ENCODE data around the gene FAM72A. TPM values are rescaled to one million over a fixed set of nuclear protein-coding genes. Genes with fewer than 3 reads are reported as not detected.
"Not testable (repeated sequence)": the region's sequence is repeated elsewhere in the genome, so short reads cannot be mapped to it uniquely, and the experiment has no call there.

The FAM72A gene
- total RNA-seq, result 3.2 and 4.3 TPM in 2 replicates
- long read RNA-seq, partial matches to known transcripts, result 0 of 3 reads
- long read RNA-seq, other reads (novel, unspliced or antisense), result 0 of 3 reads

DNA sequence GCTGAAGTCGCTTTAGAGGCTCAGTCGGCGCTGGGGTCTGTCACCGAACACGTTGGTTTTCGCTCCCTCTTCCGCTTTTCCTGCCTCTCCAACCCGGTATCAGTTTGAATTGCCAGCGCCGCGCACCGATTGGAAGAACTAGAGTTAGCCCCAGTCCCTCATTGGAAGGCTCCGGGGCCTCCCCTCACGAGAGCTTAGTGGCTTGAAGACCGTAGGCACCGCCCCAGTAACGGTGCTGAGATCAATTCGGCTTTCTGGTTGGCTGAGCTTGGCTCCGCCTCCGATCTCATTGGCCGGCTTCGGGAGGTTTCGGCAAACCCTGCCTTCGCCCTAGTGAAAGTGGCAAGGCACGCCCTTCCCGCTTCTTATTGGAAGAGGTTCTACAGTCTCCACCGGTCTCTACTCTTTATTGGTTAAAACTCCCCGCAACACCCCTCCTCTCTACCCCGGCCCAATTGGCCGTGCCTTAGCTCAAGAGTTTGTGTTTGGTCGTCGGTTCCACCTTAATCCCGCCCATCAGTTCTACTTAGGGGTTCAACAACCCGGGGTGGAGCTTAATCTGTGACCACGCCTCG lies at the start of gene FAM72A:
Gene FAM72A (minus strand): TSS at position 51 of the 575 bp plus-strand sequence. CDS start 814 bp downstream, outside the sequence.
- not testable (repeated sequence) for H3K4me1 Mint-ChIP-seq (ENCODE audit: low read depth); H3K27ac Mint-ChIP-seq; H3K27me3 Mint-ChIP-seq; H3K9me3 Mint-ChIP-seq (ENCODE audit: low read depth); H3K36me3 Mint-ChIP-seq (ENCODE audit: insufficient read depth)
- H3K4me3 Mint-ChIP-seq (ENCODE audit: low read depth), result peak within 1 kb of the TSS; percentile 72
- peak; percentile 93 for DNase-seq (ENCODE audit: low spot score, unreplicated experiment)

GRCh38 chr1:206250953-206251681 lies 48.5 kb upstream of the FAM72A start:
- not testable (repeated sequence) for H3K27ac Mint-ChIP-seq; DNase-seq (ENCODE audit: low spot score, unreplicated experiment); H3K4me3 Mint-ChIP-seq (ENCODE audit: low read depth); H3K4me1 Mint-ChIP-seq (ENCODE audit: low read depth); H3K36me3 Mint-ChIP-seq (ENCODE audit: insufficient read depth); H3K27me3 Mint-ChIP-seq; H3K9me3 Mint-ChIP-seq (ENCODE audit: low read depth)

DNA sequence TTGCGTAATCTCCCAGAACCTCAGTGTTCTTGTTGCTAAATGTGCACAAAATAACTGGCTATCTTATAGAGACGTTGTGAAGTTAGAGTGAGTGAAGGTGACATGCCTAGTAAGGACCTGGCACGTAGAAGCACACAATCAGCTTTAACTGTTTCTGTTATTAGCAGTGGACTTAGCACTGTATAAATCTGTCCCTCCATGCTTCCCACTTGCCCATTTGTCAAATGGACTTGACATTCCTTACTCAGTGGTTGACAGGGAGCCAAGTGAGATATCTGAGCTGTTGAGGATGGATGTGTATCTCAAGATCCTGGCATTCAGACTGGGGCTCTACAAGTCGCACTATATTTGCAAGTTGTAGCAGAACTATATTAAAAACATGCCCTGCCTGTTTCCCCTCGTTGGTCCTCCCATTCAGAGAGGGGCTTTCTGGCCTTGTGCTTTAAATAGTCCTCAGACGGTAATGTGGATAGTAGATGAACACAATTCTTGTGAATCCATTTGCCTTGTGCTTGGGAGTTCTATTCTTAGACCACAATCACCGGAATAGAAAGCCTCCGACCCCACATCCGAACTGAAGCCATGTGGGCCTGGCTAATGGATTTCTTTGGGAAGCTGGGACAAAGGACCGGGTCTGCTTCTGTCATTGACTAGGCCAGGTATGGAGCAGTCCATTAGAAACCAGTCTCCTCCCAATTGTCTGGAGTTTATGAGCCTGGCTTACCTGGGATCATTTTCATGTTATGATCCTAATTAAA lies 43.7 kb upstream of the FAM72A start:
- H3K4me3 Mint-ChIP-seq (ENCODE audit: low read depth); DNase-seq (ENCODE audit: low spot score, unreplicated experiment); H3K27ac Mint-ChIP-seq; H3K27me3 Mint-ChIP-seq; H3K36me3 Mint-ChIP-seq (ENCODE audit: insufficient read depth); H3K4me1 Mint-ChIP-seq (ENCODE audit: low read depth); H3K9me3 Mint-ChIP-seq (ENCODE audit: low read depth): not testable (repeated sequence)

- not testable (repeated sequence) for DNase-seq (ENCODE audit: low spot score, unreplicated experiment); H3K9me3 Mint-ChIP-seq (ENCODE audit: low read depth); H3K27me3 Mint-ChIP-seq; H3K27ac Mint-ChIP-seq; H3K4me1 Mint-ChIP-seq (ENCODE audit: low read depth); H3K36me3 Mint-ChIP-seq (ENCODE audit: insufficient read depth); H3K4me3 Mint-ChIP-seq (ENCODE audit: low read depth)
Observed at GRCh38 chr1:206245479-206245878, 42.8 kb upstream of the FAM72A start.

GRCh38 chr1:206243335-206243734 lies 40.7 kb upstream of the FAM72A start:
- not testable (repeated sequence) for H3K27ac Mint-ChIP-seq; H3K9me3 Mint-ChIP-seq (ENCODE audit: low read depth); H3K36me3 Mint-ChIP-seq (ENCODE audit: insufficient read depth); H3K27me3 Mint-ChIP-seq; H3K4me3 Mint-ChIP-seq (ENCODE audit: low read depth); DNase-seq (ENCODE audit: low spot score, unreplicated experiment); H3K4me1 Mint-ChIP-seq (ENCODE audit: low read depth)

- H3K36me3 Mint-ChIP-seq (ENCODE audit: insufficient read depth); H3K27ac Mint-ChIP-seq; DNase-seq (ENCODE audit: low spot score, unreplicated experiment); H3K27me3 Mint-ChIP-seq; H3K9me3 Mint-ChIP-seq (ENCODE audit: low read depth); H3K4me3 Mint-ChIP-seq (ENCODE audit: low read depth); H3K4me1 Mint-ChIP-seq (ENCODE audit: low read depth): not testable (repeated sequence)
Observed at GRCh38 chr1:206240288-206240687, 37.6 kb upstream of the FAM72A start.

- not testable (repeated sequence) for H3K36me3 Mint-ChIP-seq (ENCODE audit: insufficient read depth); DNase-seq (ENCODE audit: low spot score, unreplicated experiment); H3K27me3 Mint-ChIP-seq; H3K4me1 Mint-ChIP-seq (ENCODE audit: low read depth); H3K27ac Mint-ChIP-seq; H3K4me3 Mint-ChIP-seq (ENCODE audit: low read depth); H3K9me3 Mint-ChIP-seq (ENCODE audit: low read depth)
Observed at GRCh38 chr1:206235190-206235589, 32.6 kb upstream of the FAM72A start.

DNA sequence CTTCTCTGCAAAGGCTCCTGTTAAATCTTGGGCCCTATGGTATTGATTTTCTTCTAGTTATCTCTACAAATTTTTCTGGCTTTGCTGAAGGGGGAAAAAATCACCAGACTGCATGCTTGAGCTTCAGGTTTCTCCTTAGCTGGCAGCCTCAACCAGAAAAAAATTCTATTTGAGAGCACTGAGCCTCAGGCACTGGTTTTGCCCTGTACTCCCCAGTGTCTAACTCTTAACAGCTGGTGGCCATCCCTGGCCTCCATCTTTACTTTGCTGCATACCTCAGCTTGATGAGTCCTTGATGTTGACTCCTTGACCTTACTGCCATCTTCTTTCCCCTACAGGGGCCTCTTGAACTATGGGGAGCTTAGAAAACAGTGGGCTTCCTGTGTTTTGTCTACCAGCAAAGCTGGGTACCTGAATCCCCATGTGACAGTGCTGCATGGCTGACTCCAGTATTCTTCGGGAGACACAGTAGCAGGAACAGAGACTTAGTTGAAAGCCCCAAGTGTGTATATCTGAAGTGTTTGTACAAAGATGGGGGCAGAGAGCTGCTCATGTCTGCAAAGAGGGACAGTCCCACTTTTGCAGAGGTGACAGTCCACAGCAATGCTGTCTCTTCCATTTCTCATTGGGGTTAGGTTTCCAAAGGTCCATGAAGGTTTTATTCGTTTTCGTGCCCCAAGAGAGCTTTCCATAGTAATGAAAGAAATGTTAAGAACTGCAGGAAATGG lies 31.7 kb upstream of the FAM72A start:
- H3K4me3 Mint-ChIP-seq (ENCODE audit: low read depth); H3K9me3 Mint-ChIP-seq (ENCODE audit: low read depth); H3K4me1 Mint-ChIP-seq (ENCODE audit: low read depth); H3K27me3 Mint-ChIP-seq; H3K36me3 Mint-ChIP-seq (ENCODE audit: insufficient read depth); DNase-seq (ENCODE audit: low spot score, unreplicated experiment); H3K27ac Mint-ChIP-seq: not testable (repeated sequence)

DNA sequence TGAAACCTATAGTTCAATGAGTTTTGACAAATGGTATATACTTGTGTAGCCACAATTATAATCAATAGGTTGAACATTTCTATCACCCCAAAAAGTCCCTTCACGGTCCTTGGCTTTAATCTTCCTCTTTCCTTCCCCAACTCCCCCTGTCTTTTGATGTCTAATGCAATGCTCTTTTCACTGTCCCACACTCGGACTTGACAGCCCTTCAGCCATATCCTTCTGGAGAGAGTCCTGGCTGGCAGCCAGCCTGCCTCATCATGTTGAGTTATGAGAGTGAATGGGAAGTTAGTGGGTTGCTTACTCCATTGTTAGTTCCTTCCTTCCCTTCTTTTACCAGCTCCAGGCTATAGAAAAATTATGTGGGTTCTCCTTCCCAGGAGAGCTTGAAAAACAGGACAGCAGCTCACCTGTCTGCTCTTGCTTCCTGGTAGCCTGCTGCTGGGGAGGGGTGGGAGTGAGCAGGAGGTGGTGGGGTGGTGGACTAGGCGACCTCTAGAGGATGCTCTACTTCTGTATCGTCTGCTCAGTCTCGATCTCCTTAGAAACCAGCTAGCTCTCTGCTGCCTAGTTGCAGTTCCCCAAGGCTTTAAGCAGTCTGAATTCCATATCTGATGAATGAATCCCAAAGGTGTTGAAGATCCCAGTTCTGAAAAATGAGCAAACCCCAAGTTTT lies 30.5 kb upstream of the FAM72A start:
- not testable (repeated sequence) for H3K4me1 Mint-ChIP-seq (ENCODE audit: low read depth); H3K4me3 Mint-ChIP-seq (ENCODE audit: low read depth); DNase-seq (ENCODE audit: low spot score, unreplicated experiment); H3K27ac Mint-ChIP-seq; H3K36me3 Mint-ChIP-seq (ENCODE audit: insufficient read depth); H3K9me3 Mint-ChIP-seq (ENCODE audit: low read depth); H3K27me3 Mint-ChIP-seq

DNA sequence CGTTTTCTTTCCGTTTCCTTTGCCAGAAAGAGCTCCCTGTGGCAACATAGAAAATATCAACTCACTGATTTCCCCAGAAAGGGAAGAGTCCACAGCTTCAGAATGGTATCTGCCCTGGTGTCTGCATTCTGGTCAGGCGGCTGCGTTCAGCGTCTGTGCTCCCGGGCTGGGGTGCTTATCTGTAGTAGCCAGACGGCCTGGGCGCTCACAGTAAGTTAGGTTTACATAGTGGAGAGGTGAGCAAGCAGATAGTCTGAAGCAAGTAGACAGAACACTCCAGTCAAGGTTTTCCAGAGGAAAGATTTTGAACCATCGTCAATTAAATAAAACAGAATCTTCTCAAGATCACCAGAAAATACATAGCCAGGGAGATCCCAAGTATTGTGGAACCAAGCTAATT lies 29.4 kb upstream of the FAM72A start:
- H3K27me3 Mint-ChIP-seq; H3K4me1 Mint-ChIP-seq (ENCODE audit: low read depth); DNase-seq (ENCODE audit: low spot score, unreplicated experiment); H3K36me3 Mint-ChIP-seq (ENCODE audit: insufficient read depth); H3K4me3 Mint-ChIP-seq (ENCODE audit: low read depth); H3K27ac Mint-ChIP-seq; H3K9me3 Mint-ChIP-seq (ENCODE audit: low read depth): not testable (repeated sequence)

DNA sequence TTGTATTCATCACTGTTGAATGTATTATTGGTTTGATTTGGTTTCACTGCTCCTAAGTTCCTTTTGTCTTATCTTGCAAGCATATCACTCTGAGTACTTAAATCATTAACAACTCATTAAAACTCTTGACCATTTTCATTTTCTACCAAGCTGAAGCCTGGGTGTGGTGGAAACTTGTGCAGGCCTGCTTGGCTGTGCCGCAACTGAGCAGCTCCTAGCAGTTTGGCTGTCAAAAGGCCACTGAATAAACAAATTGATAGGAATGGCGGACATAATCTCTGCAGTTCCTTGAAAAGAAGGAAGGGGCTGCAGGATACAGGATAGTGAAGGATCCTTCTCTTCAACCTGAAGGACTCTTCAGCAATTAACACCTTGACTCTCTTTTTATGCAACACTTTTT lies 26.6 kb upstream of the FAM72A start:
- not testable (repeated sequence) for H3K4me1 Mint-ChIP-seq (ENCODE audit: low read depth)

DNA sequence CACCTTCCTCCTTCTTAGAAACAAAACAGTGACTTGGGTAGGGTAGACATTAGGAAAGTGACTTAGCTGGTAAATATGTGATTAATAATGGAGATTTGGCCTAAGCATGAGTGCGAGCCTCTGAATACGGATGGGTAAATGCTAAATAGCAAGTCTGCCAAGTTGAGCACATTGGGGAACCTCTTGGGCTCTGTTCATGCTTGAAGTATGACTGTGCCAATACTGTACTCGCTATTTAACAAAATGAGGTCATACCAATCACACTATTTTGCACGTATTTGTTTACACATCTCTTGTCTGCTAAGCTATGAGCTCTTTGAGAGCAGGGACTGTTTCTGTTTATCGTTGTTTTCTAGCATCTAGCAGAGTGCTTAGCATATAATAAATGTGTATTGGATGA lies 24.2 kb upstream of the FAM72A start:
- not testable (repeated sequence) for H3K9me3 Mint-ChIP-seq (ENCODE audit: low read depth); H3K27ac Mint-ChIP-seq; H3K27me3 Mint-ChIP-seq

More for the DNA sequence above, 26.6 kb upstream of the FAM72A start:
- H3K4me3 Mint-ChIP-seq (ENCODE audit: low read depth); H3K27me3 Mint-ChIP-seq; H3K36me3 Mint-ChIP-seq (ENCODE audit: insufficient read depth); H3K27ac Mint-ChIP-seq; DNase-seq (ENCODE audit: low spot score, unreplicated experiment); H3K9me3 Mint-ChIP-seq (ENCODE audit: low read depth): not testable (repeated sequence)

More for the DNA sequence above, 24.2 kb upstream of the FAM72A start:
- not testable (repeated sequence) for H3K4me1 Mint-ChIP-seq (ENCODE audit: low read depth); H3K4me3 Mint-ChIP-seq (ENCODE audit: low read depth); DNase-seq (ENCODE audit: low spot score, unreplicated experiment); H3K36me3 Mint-ChIP-seq (ENCODE audit: insufficient read depth)

Data from progenitor cell of endocrine pancreas (in vitro differentiated cells).